HG03575 (cell line): Measurements from ENCODE around the gene CST3.

Experiments used
- ATAC-seq: cut with Tn5 transposase; IDR thresholded peaks from one replicate; pipeline ENCODE4 v1.9.1; 2021; ENCODE audit not compliant: unreplicated experiment, insufficient number of reproducible peaks, low FRiP score; ENCODE audit errors: extremely low read depth

The CST3 gene

GRCh38 chr20:23585808-23586734 is 51.7 kb downstream of the CST3 start:
- ATAC-seq: no peak

- no peak for ATAC-seq
Measured at GRCh38 chr20:23585449-23585807, 52.3 kb downstream of the CST3 start.

DNA sequence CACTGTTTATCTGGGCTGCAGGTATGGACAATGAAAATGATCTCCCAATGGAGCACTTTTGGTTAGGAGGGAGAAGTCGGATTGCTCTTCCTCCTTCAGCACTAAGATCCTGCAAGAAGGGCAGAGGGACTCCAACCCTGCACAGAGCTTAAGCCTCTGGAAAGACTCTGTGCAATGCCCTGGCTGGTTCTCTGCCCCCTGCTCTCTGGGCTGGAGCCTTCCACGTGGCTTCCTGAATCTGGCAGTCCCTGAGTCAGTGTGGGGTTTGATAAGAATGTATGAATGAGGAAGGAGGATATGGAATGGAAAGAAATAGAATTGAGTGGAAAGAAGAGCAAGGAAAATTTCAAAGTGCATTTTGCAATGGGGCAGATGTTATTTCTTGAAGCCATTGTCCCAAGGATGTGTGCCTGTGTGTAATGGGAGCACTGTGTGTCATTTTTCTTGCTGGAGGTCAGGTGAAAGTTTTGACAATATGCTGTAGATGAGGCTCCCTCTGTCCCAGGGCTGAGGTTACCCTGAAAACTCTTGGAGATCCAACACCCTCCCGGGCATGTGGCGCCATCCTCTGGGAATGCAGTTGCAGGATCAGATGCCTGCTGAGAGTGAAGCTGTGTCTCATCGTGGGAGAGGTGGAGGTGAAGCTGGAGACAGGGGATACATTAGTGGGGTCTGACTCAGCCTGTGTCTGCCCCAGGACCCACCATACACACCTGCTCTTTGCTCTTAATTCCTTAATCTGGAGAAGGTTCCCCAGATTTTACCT is 53.1 kb downstream of the CST3 start:
- ATAC-seq: no peak
